ENCODE results near the gene TM9SF4.

The TM9SF4 gene

DNA sequence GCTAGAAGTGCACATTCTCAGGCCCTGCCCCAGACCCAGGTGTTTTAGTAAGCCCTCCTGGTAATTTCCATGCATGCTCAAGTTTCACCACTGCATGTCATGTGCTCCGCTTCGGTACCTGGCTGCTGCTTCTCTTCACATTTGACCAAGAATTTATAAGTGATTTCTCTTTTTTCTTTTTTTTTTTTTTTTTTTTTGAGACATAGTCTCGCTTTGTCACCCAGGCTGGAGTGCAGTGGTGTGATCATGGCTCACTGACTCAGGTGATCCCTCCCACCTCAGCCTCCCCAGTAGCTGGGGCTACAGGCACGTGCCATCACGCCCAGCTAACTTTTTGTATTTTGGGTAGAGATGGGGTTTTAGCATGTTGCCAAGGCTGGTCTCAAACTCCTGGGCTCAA is 16.0 kb downstream of the TM9SF4 start:
- no peak for DNase-seq (ENCODE audit: low read depth)
- H3K4me3 ChIP-seq (ENCODE audit: low read depth, low read length), result no peak overlapping the region
- TF ChIP-seq, protein P1, sequence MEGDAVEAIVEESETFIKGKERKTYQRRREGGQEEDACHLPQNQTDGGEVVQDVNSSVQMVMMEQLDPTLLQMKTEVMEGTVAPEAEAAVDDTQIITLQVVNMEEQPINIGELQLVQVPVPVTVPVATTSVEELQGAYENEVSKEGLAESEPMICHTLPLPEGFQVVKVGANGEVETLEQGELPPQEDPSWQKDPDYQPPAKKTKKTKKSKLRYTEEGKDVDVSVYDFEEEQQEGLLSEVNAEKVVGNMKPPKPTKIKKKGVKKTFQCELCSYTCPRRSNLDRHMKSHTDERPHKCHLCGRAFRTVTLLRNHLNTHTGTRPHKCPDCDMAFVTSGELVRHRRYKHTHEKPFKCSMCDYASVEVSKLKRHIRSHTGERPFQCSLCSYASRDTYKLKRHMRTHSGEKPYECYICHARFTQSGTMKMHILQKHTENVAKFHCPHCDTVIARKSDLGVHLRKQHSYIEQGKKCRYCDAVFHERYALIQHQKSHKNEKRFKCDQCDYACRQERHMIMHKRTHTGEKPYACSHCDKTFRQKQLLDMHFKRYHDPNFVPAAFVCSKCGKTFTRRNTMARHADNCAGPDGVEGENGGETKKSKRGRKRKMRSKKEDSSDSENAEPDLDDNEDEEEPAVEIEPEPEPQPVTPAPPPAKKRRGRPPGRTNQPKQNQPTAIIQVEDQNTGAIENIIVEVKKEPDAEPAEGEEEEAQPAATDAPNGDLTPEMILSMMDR (conservative IDR thresholded peaks at IDR 0.05; ENCODE audit: low read depth, low read length), result no peak

DNA sequence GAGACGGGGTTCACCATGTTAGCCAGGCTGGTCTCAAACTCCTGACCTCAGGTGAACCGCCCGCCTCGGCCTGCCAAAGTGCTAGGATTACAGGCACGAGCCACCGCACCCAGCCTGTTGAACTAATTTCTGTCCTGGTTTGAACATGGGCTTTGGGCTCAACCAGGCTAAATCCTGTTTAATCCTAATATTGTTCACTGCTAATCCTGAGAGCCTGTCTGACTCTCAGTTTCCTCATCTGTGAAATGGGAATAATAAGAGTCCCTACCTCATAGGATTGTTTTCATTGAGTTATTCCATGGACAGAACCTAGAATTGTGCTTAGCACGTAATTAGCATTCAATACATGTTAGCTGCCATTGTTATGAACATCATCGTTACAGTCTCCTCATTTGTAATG is 17.4 kb downstream of the TM9SF4 start:
- TF ChIP-seq, protein P1 (conservative IDR thresholded peaks at IDR 0.05; ENCODE audit: low read depth, low read length), result no peak
- no peak overlapping the region for H3K4me3 ChIP-seq (ENCODE audit: low read depth, low read length)
- DNase-seq (ENCODE audit: low read depth), result no peak

DNA sequence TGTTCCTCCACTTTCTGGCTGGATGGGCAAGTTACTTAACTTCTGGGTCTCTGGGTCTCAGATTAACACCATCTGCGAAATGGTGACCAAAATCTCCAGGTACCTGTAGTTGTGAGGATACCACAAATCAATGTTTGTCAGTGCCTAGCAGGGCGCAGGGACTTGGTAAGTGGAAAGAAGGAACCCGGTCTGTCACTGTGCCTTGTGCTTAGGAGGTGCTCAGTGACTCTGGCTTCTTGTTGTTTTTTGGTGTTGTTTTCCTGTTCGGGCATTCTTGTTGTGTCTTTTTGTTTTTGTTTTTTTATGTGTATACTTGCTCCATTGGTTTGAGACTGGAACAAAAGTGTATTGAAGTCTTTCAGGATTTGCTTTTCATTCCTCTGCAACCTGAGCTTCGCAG is 17.8 kb downstream of the TM9SF4 start:
- TF ChIP-seq, protein P1 (conservative IDR thresholded peaks at IDR 0.05; ENCODE audit: low read depth, low read length), result no peak
- no peak overlapping the region for H3K4me3 ChIP-seq (ENCODE audit: low read depth, low read length)
- no peak for DNase-seq (ENCODE audit: low read depth)

DNA sequence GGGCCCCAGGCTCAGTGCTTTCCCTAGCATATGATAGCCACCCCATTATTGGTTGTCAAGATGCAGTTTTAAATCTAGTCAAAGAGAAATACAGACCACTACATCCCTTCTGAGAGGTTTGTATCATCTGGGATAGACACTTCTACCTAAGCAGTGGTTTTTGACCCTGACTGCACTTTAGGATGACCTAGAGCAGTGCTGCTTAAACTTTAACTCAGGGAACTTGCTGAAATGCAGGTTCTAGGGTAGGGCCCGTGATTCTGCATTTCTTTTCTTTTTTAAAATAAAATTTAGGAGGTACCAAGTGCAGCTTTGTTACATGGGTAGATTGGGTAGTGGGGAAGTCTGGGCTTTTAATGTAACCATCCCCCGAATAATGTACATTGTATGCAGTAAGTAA is 18.7 kb downstream of the TM9SF4 start:
- no peak overlapping the region for H3K4me3 ChIP-seq (ENCODE audit: low read depth, low read length)
- no peak for DNase-seq (ENCODE audit: low read depth)
- TF ChIP-seq, protein P1 (conservative IDR thresholded peaks at IDR 0.05; ENCODE audit: low read depth, low read length), result no peak

DNA sequence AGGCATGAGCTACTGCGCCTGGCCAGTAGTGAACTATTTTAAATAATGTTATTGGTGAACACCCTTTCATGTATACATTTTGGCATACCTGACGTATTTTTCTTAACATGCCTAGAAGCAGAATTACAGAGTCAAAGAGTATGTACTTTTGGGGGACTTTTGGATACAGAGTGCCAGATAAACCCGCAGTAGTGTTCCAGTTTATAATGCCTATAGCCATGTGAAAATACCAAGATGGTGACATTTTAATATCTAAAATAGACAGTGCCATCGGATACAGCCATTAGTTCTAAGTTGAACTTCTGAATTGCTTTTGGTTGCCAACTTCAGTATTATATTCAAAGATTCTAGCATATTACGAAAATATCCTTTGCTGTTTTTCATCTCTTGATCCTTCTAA is 20.3 kb downstream of the TM9SF4 start:
- no peak for DNase-seq (ENCODE audit: low read depth)
- H3K4me3 ChIP-seq (ENCODE audit: low read depth, low read length), result no peak overlapping the region
- TF ChIP-seq, protein P1 (conservative IDR thresholded peaks at IDR 0.05; ENCODE audit: low read depth, low read length), result no peak

DNA sequence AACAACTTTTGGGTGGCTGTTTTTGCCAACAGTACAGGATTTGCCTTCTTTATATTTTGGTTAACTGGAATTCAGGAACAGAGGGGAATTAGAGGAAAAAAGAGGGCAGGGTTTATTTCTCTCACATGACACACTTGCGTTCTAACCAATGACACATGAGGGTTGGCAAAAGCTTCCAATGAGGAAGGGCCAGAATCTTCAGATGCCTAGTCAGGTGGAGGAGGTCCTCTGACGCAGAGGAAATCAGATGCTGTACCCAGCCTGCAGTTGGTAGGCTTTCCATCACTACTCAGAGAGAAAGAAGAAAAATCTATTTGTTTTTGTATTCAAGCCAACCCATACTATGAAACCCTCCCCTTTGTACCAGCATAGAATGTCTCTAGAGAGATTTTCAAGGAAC is 20.8 kb downstream of the TM9SF4 start:
- no peak for DNase-seq (ENCODE audit: low read depth)
- TF ChIP-seq, protein P1 (conservative IDR thresholded peaks at IDR 0.05; ENCODE audit: low read depth, low read length), result no peak
- H3K4me3 ChIP-seq (ENCODE audit: low read depth, low read length), result no peak overlapping the region

DNA sequence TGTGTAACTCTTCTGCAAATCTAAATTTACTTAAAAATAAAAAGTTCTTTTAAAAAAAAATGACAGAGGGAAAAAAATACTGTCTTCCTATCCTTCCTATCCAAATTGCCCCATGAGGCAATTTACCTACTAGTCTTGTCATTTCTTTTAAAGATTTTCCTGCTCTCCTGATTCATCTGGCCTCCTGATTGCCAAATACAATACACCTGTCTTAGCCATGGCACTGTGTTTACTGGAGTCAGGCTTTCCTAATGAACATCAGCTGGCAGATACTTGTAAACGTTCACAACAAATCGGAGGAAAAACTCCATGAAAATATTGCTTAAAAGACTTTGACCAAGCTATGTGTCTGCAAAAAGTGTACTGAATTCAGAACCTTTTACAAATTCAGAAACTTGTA is 21.5 kb downstream of the TM9SF4 start:
- DNase-seq (ENCODE audit: low read depth), result no peak
- TF ChIP-seq, protein P1 (conservative IDR thresholded peaks at IDR 0.05; ENCODE audit: low read depth, low read length), result no peak
- H3K4me3 ChIP-seq (ENCODE audit: low read depth, low read length), result no peak overlapping the region

Measured in choroid plexus epithelial cell (primary cell).